K562 (cell line): ENCODE data around the gene IQCC. TPM values are rescaled to one million over a fixed set of nuclear protein-coding genes. Genes with fewer than 3 reads are reported as not detected.

Experiments used
- CTBP1 ChIP-seq: fragments of 450-650 bp; IDR thresholded peaks from 2 replicates; pipeline ENCODE4 v1.6.1; 2016; ENCODE audit warnings: borderline replicate concordance
- CTCF ChIP-seq, 3 experiments: IDR thresholded peaks in 2 of 3; conservative IDR thresholded peaks in 1 of 3; 2 replicates each; pipeline ENCODE4 v1.5.1; 2011 to 2012; ENCODE audit warnings: low read length in 3 of 3, mild to moderate bottlenecking in 3 of 3, control low read depth in 2 of 3, improper control_type of control experiment in 1 of 3, inconsistent platforms in 1 of 3, low read depth in 1 of 3, mixed read lengths in 1 of 3, moderate library complexity in 1 of 3; ENCODE audit not compliant: insufficient read depth in 2 of 3
- E2F4 ChIP-seq: sonication (generic); formaldehyde crosslinking; IDR thresholded peaks from 2 replicates; pipeline ENCODE4 v1.8.0; 2022; ENCODE audit warnings: mild to moderate bottlenecking, low read depth, missing genetic modification reagents
- MYC ChIP-seq, 2 experiments: fragments of 250-450 bp in 1 of 2; sonication (Bioruptor Pico) in 1 of 2; IDR thresholded peaks; 2 replicates each; pipeline versions ENCODE4 v1.5.1 to v1.6.1; 2012 to 2021; ENCODE audit warnings: low read depth in 2 of 2, borderline replicate concordance in 1 of 2, improper control_type of control experiment in 1 of 2, low read length in 1 of 2, mild to moderate bottlenecking in 1 of 2, moderate library complexity in 1 of 2
- NR2C2 ChIP-seq, 2 experiments: fragments of 200-800 bp in 1 of 2; sonication (Bioruptor generic) in 1 of 2; sonication (generic) in 1 of 2; formaldehyde crosslinking in 1 of 2; IDR thresholded peaks; 2 replicates each; pipeline versions ENCODE4 v1.6.1 to v1.8.0; 2016 to 2022; ENCODE audit warnings: mild to moderate bottlenecking in 1 of 2, missing compliant biosample characterization in 1 of 2, missing genetic modification characterization in 1 of 2, missing genetic modification reagents in 1 of 2
- REST ChIP-seq, 2 experiments: fragments of 450-650 bp; formaldehyde crosslinking in 1 of 2; IDR thresholded peaks; 2 replicates each; pipeline versions ENCODE4 v1.4.0 to v1.6.1; 2014 to 2020; ENCODE audit warnings: mild to moderate bottlenecking in 2 of 2, borderline replicate concordance in 1 of 2, low read depth in 1 of 2
- SIN3B ChIP-seq: fragments of 450-650 bp; IDR thresholded peaks from 2 replicates; pipeline ENCODE4 v1.6.1; 2017; ENCODE audit warnings: low read depth, mild to moderate bottlenecking, moderate library complexity
- TBL1XR1 ChIP-seq, 2 experiments: IDR thresholded peaks; 2 replicates each; pipeline ENCODE4 v1.6.1; 2012; ENCODE audit warnings: improper control_type of control experiment in 2 of 2, low read length in 2 of 2, mild to moderate bottlenecking in 1 of 2
- ZBED1 ChIP-seq: IDR thresholded peaks from 2 replicates; pipeline ENCODE4 v1.6.1; 2014
- ZBTB2 ChIP-seq: fragments of 450-650 bp; IDR thresholded peaks from 2 replicates; pipeline ENCODE4 v1.6.1; 2016; ENCODE audit warnings: antibody characterized with exemption
- polyA plus RNA-seq, 8 experiments: library from polyadenylated mRNA; depleted of rRNA in 4 of 8; stranded (reverse) in 5 of 8; unstranded in 3 of 8; fragments of >200 nt; fragmentation: Nextera tagmentation in 2 of 8; fragmentation: Illumina TruSeq in 1 of 8; extraction: Ambion mirVana in 2 of 8; extraction: Trizol in 1 of 8; gene quantifications; 2 replicates each; pipeline versions ENCODE4 v1.2.1 to v1.2.3, GENCODE V29; 2011 to 2014; ENCODE audit warnings: inconsistent platforms in 1 of 8, missing spikeins in 1 of 8
- total RNA-seq, 7 experiments: library from RNA; depleted of rRNA in 6 of 7; stranded (reverse); fragments of >200 nt in 6 of 7; fragmentation: Illumina TruSeq in 2 of 7; extraction: Trizol in 2 of 7; gene quantifications; 2 replicates each; pipeline versions ENCODE4 v1.2.1 to v1.2.3, GENCODE V29; 2011 to 2021; ENCODE audit warnings: low replicate concordance in 1 of 7

Gene IQCC
- total and polyA plus RNA-seq, 9 of the 15 experiments (the other 6 are each of a cell fraction or from before 2014, with no cell fraction given): 8.1 to 16.5 (median 10.7) TPM

- TF ChIP-seq REST (IDR thresholded peaks at IDR 0.05; ENCODE audit: borderline replicate concordance): no peak
- TF ChIP-seq REST (CRISPR knock-in tag; IDR thresholded peaks at IDR 0.05; ENCODE audit: low read depth): peak; percentile 30; the same call in 1 of the 2 replicates
- peak; percentile 84 for TF ChIP-seq MYC (IDR thresholded peaks at IDR 0.05; ENCODE audit: low read depth, low read length)
- TF ChIP-seq MYC (CRISPR knock-in tag; IDR thresholded peaks at IDR 0.05; ENCODE audit: borderline replicate concordance, low read depth): peak; percentile 24; the same call in 1 of the 2 replicates
- peak; percentile 95 for TF ChIP-seq SIN3B
- peak; percentile 96 for TF ChIP-seq ZBTB2
- TF ChIP-seq CTCF (IDR thresholded peaks at IDR 0.05 in 2 of 3, conservative IDR thresholded peaks at IDR 0.05 in 1 of 3; ENCODE audit: insufficient read depth in 2 of 3, low read depth in 1 of 3, low read length in 3 of 3): peak in 2 of 3 experiments; percentile 23 to 30; a peak in 2 of 6 replicates
- TF ChIP-seq TBL1XR1 (IDR thresholded peaks at IDR 0.05; ENCODE audit: low read length in 2 of 2): peak in 1 of 2 experiments; percentile 72; a peak in 1 of 4 replicates
- TF ChIP-seq ZBED1: peak; percentile 88; the same call in 1 of the 2 replicates
- peak; percentile 75; the same call in 1 of the 2 replicates for TF ChIP-seq E2F4 (CRISPR knock-in tag)
- peak; percentile 67 for TF ChIP-seq CTBP1
- TF ChIP-seq NR2C2 (CRISPR knock-in tag; IDR thresholded peaks at IDR 0.05): peak; percentile 35; the same call in 1 of the 2 replicates
- TF ChIP-seq NR2C2 (tag; IDR thresholded peaks at IDR 0.05): no peak
Measured at GRCh38 chr1:32205401-32206370, at the start of gene IQCC (continued).
